Endothelial cell of umbilical vein (primary cell): Measurements from ENCODE around the gene DENND6A. TPM values are rescaled to one million over a fixed set of nuclear protein-coding genes. Genes with fewer than 3 reads are reported as not detected.

Experiments used
- BruUV-seq: library from RNA; stranded (reverse); fragments of 400-500 nt; replicated peaks from 2 replicates; lab custom pipeline; 2021; lab: Mats Ljungman, UMichigan
- CTCF ChIA-PET: fragments of 300-600, 350-600 bp; sonication (Branson Sonifier 250); formaldehyde crosslinking; loops from one replicate; lab custom pipeline; 2021; ENCODE audit warnings: antibody characterized with exemption, inconsistent platforms; lab: Charles Lee
- POLR2A ChIA-PET: fragments of 300-600, 350-600 bp; sonication (Branson Sonifier 250); formaldehyde crosslinking; loops from one replicate; lab custom pipeline; 2021; ENCODE audit warnings: antibody characterized with exemption, inconsistent platforms; lab: Charles Lee
- DNase-seq: peaks from one replicate; pipeline ENCODE4 v3.0.0-alpha.2; 2011; ENCODE audit warnings: low read depth, low spot score
- FAIRE-seq: peaks from 2 replicates; lab custom pipeline; 2011; peaks lifted over from hg19 to GRCh38; lab: Jason Lieb, UNC
- H2AFZ ChIP-seq: 2 replicates; pipeline ENCODE4 v1.6.0; 2012; ENCODE audit warnings: low read depth, low read length, control low read depth, inconsistent platforms
- H3K27ac ChIP-seq: 2 replicates; pipeline ENCODE4 v1.5.1; 2011; ENCODE audit warnings: low read depth, mild to moderate bottlenecking, control low read depth, low read length, moderate library complexity; ENCODE audit not compliant: insufficient read depth
- H3K27me3 ChIP-seq, 2 experiments: 2 replicates each; pipeline versions ENCODE4 v1.6.0 to v1.6.1; 2011; ENCODE audit warnings: low read length in 2 of 2, mixed read lengths in 1 of 2; ENCODE audit not compliant: control insufficient read depth in 2 of 2, insufficient read depth in 2 of 2
- H3K36me3 ChIP-seq, 2 experiments: 2 replicates in 1 of 2; 3 replicates in 1 of 2; pipeline ENCODE4 v1.5.1; 2011; ENCODE audit warnings: low read length in 2 of 2, mild to moderate bottlenecking in 1 of 2, moderate library complexity in 1 of 2; ENCODE audit not compliant: control insufficient read depth in 2 of 2, insufficient read depth in 2 of 2; ENCODE audit errors: extremely low read depth in 1 of 2
- H3K4me1 ChIP-seq: 3 replicates; pipeline ENCODE4 v1.5.1; 2011; ENCODE audit warnings: mild to moderate bottlenecking, low read length; ENCODE audit not compliant: control insufficient read depth, insufficient read depth; ENCODE audit errors: extremely low read depth
- H3K4me2 ChIP-seq: 2 replicates; pipeline ENCODE4 v1.6.1; 2011; ENCODE audit warnings: low read length, control low read depth, mixed read lengths; ENCODE audit not compliant: insufficient read depth
- H3K4me3 ChIP-seq, 3 experiments: fragments of 200-600 bp in 1 of 3; sonication (generic), shearing (Covaris generic) in 1 of 3; replicated peaks in 1 of 3; 2 replicates each; pipeline ENCODE4 v1.5.1; 2011 to 2016; ENCODE audit warnings: control low read depth in 3 of 3, low read length in 3 of 3, mild to moderate bottlenecking in 2 of 3, inconsistent platforms in 1 of 3, low read depth in 1 of 3, moderate library complexity in 1 of 3; ENCODE audit not compliant: insufficient read depth in 1 of 3
- H3K79me2 ChIP-seq: 2 replicates; pipeline ENCODE4 v1.6.0; 2012; ENCODE audit warnings: low read length, inconsistent platforms; ENCODE audit not compliant: control insufficient read depth, insufficient read depth
- H3K9ac ChIP-seq: replicated peaks from 2 replicates; pipeline ENCODE3; 2011; ENCODE audit warnings: low read length, control low read depth; ENCODE audit not compliant: insufficient read depth; ENCODE audit errors: extremely low read depth
- H3K9me1 ChIP-seq: replicated peaks from 3 replicates; pipeline ENCODE4 v1.6.0; 2011; ENCODE audit warnings: mild to moderate bottlenecking, low read length; ENCODE audit not compliant: control insufficient read depth, insufficient read depth; ENCODE audit errors: extremely low read depth
- H3K9me3 ChIP-seq: replicated peaks from 2 replicates; pipeline ENCODE4 v1.5.1; 2012; ENCODE audit warnings: low read length, inconsistent platforms; ENCODE audit not compliant: control insufficient read depth, insufficient read depth
- H4K20me1 ChIP-seq: replicated peaks from 2 replicates; pipeline ENCODE3; 2011; ENCODE audit warnings: mild to moderate bottlenecking, low read length; ENCODE audit not compliant: control insufficient read depth, insufficient read depth; ENCODE audit errors: extremely low read depth
- GATA2 ChIP-seq: IDR thresholded peaks from 2 replicates; pipeline ENCODE4 v1.7.0; 2011; ENCODE audit warnings: low read depth, mild to moderate bottlenecking, moderate library complexity, mixed read lengths, low read length; ENCODE audit not compliant: insufficient read length, insufficient read depth
- POLR2A ChIP-seq: IDR thresholded peaks from 2 replicates; pipeline ENCODE4 v1.6.1; 2012; ENCODE audit warnings: low read depth, mild to moderate bottlenecking, control low read depth, low read length
- dilution Hi-C: fragments of 300-500 bp; cut with MboI; formaldehyde crosslinking; loops from one replicate; pipeline ENCODE4 v1.15.0; 2019; ENCODE audit warnings: low sequenced_read_pairs; ENCODE audit not compliant: extremely low pct_ligation_motif_present
- intact Hi-C: fragments of 100-400 bp; cut with micrococcal nuclease; formaldehyde crosslinking; loops from one replicate; pipeline ENCODE4 v1.10.0; 2022
- polyA plus RNA-seq, 4 experiments: library from polyadenylated mRNA; depleted of rRNA in 3 of 4; stranded (reverse) in 3 of 4; unstranded in 1 of 4; fragments of >200 nt; gene quantifications; 2 replicates each; pipeline versions ENCODE4 v1.2.1 to v1.2.3, GENCODE V29; 2011 to 2012; ENCODE audit warnings: missing spikeins in 1 of 4
- total RNA-seq: library from RNA; stranded (reverse); gene quantifications from 2 replicates; pipeline ENCODE4 v1.2.3, GENCODE V29; 2021

DENND6A gene
- total and polyA plus RNA-seq, 2 donors (not counting 3 experiments of a cell fraction or from before 2014, with no cell fraction given) = 12.7 to 25.0 TPM

- H3K36me3 ChIP-seq = peaks cover 0 to 2% of the 10 kb centered on the region in 2 experiments
- CTCF ChIA-PET = interaction anchor here (1.1 kb wide), 2 partner anchors 10 to 30 kb away, joined by 3 to 4 read pairs; no protein-coding TSS in a partner anchor
- H3K27me3 ChIP-seq = no peaks in the 10 kb centered on the region
- H3K27ac ChIP-seq = no peak overlapping the region
- H3K4me1 ChIP-seq = peaks cover 4% of the 10 kb centered on the region
- no peaks in the 10 kb centered on the region for H3K9me3 ChIP-seq
- no peak overlapping the region for H2AFZ ChIP-seq
- no TSS peak for BruUV-seq
- no peak for TF ChIP-seq POLR2A
- no peak overlapping the region for H3K4me2 ChIP-seq
- no peak overlapping the region for H3K9ac ChIP-seq
- no peak overlapping the region for H3K4me3 ChIP-seq
- no peaks in the 10 kb centered on the region for H3K79me2 ChIP-seq
- no peaks in the 10 kb centered on the region for H4K20me1 ChIP-seq
- no peak for DNase-seq
- no peaks in the 10 kb centered on the region for H3K9me1 ChIP-seq
- FAIRE-seq = no peak
- POLR2A ChIA-PET = no interaction called here
- intact Hi-C loops (no loop called here), dilution Hi-C loops (no loop called here)
Observed at GRCh38 chr3:57661404-57661803, 31.5 kb downstream of the DENND6A start.

- Histone ChIP-seq H4K20me1 (no peaks in the 10 kb centered on the region), H3K9ac (no peak overlapping the region), H3K36me3 (peaks cover 0 to 2% of the 10 kb centered on the region in 2 experiments), H3K9me3 (no peaks in the 10 kb centered on the region), H3K27ac (no peak overlapping the region), H3K4me1 (peaks cover 4% of the 10 kb centered on the region), H3K9me1 (no peaks in the 10 kb centered on the region), H3K79me2 (no peaks in the 10 kb centered on the region), H3K4me2 (no peak overlapping the region), H2AFZ (no peak overlapping the region), H3K27me3 (no peaks in the 10 kb centered on the region), H3K4me3 (no peak overlapping the region)
- ChIA-PET POLR2A (no interaction called here), CTCF (interaction anchor here (1.2 kb wide), 1 partner anchor 29 kb away, joined by 3 read pairs; no protein-coding TSS in a partner anchor)
- TF ChIP-seq GATA2 (no peak), POLR2A (no peak)
- BruUV-seq = no TSS peak
- dilution Hi-C loops (no loop called here), intact Hi-C loops (no loop called here)
- FAIRE-seq (no peak), DNase-seq (no peak)
Observed at GRCh38 chr3:57659806-57660439, 33.0 kb downstream of the DENND6A start.
